Kidney (tissue), 14 donors: ENCODE results near the gene HS2ST1. TPM values are rescaled to one million over a fixed set of nuclear protein-coding genes. Genes with fewer than 3 reads are reported as not detected.
"Not testable (repeated sequence)": the region's sequence is repeated elsewhere in the genome, so short reads cannot be mapped to it uniquely, and the experiment has no call there.

Experiments
- DNase-seq, 5 donors: peaks; one replicate each; pipeline ENCODE4 v3.0.0-alpha.2; 2013 to 2020
- FAIRE-seq: peaks from 2 replicates; lab custom pipeline; 2012; peaks lifted over from hg19 to GRCh38; lab: Jason Lieb, UNC
- H3K27ac ChIP-seq, 2 donors: one replicate each; pipeline ENCODE4 v1.7.0; 2013; ENCODE audit warnings: low read depth in 2 of 2, low read length in 2 of 2, inconsistent platforms in 1 of 2
- H3K27me3 ChIP-seq: one replicate; pipeline ENCODE4 v1.7.1; 2013; ENCODE audit warnings: low read length, inconsistent platforms; ENCODE audit not compliant: control insufficient read depth, insufficient read depth
- H3K36me3 ChIP-seq, 3 donors: one replicate each; pipeline versions ENCODE4 v1.7.0 to v1.7.1; 2013; ENCODE audit warnings: low read length in 3 of 3, control low read depth in 1 of 3, inconsistent platforms in 1 of 3; ENCODE audit not compliant: insufficient read depth in 3 of 3, control insufficient read depth in 2 of 3
- H3K4me1 ChIP-seq, 3 donors: one replicate each; pipeline versions ENCODE4 v1.7.0 to v1.7.1; 2013; ENCODE audit warnings: low read length in 3 of 3, inconsistent platforms in 1 of 3, low read depth in 1 of 3; ENCODE audit not compliant: control insufficient read depth in 2 of 3, insufficient read depth in 2 of 3
- H3K4me3 ChIP-seq, 3 donors: one replicate each; pipeline versions ENCODE4 v1.7.0 to v1.8.1; 2013; ENCODE audit warnings: low read length in 3 of 3, control low read depth in 1 of 3, inconsistent platforms in 1 of 3
- H3K9ac ChIP-seq, 3 donors: one replicate each; pipeline versions ENCODE4 v1.7.0 to v1.7.1; 2013; ENCODE audit warnings: low read length in 3 of 3, control low read depth in 1 of 3, inconsistent platforms in 1 of 3
- H3K9me3 ChIP-seq, 3 donors: one replicate each; pipeline versions ENCODE4 v1.7.0 to v1.7.1; 2013; ENCODE audit warnings: low read length in 3 of 3, control low read depth in 1 of 3, inconsistent platforms in 1 of 3; ENCODE audit not compliant: control insufficient read depth in 2 of 3, insufficient read depth in 1 of 3
- CTCF ChIP-seq: IDR thresholded peaks from 3 replicates; pipeline ENCODE4 v1.5.1; 2012; ENCODE audit warnings: mild to moderate bottlenecking, moderate library complexity, borderline replicate concordance; ENCODE audit not compliant: insufficient read depth; ENCODE audit errors: extremely low read depth
- intact Hi-C: fragments of 100-400 bp; cut with DNase I; formaldehyde crosslinking; loops from one replicate; pipeline ENCODE4 v1.11.1; 2022
- polyA plus RNA-seq: library from polyadenylated mRNA; stranded (reverse); fragments of 350-450 nt; fragmentation: Illumina TruSeq; extraction: RNeasy Lipid Tissue Mini Kit (QIAGEN cat#74804); gene quantifications from one replicate; pipeline ENCODE4 v1.2.3, GENCODE V29; 2014; ENCODE audit warnings: low read depth, low replicate concordance; ENCODE audit not compliant: insufficient read depth
- total RNA-seq: library from RNA; stranded (reverse); fragmentation: NEBNext Ultra II Directional; extraction: Animal tissue kit (Norgen Biotek cat#: 25700); gene quantifications from one replicate; pipeline ENCODE4 v1.2.1, GENCODE V29; 2021
- donor health status: control.
- donor health status: control.
- donor health status: control.
- donor health status: control.
- donor health status: control.
- donor health status: DM: yes; HTN: yes; CAD: no.
- donor health status: Normal renal cell carcinoma (clear cell type).

HS2ST1 gene
- total and polyA plus RNA-seq, 2 donors from 2014 or later: 10.3 to 27.1 TPM

GRCh38 chr1:86960548-86960947 lies 46.1 kb downstream of the HS2ST1 start:
- Histone ChIP-seq H3K4me1 (no peaks in the 10 kb centered on the region), H3K9ac (no peak overlapping the region), H3K27me3 (no peaks in the 10 kb centered on the region), H3K27ac (no peak overlapping the region), H3K4me3 (no peak overlapping the region), H3K9me3 (no peaks in the 10 kb centered on the region), H3K36me3 (no peaks in the 10 kb centered on the region)
- intact Hi-C loops: no loop called here
- FAIRE-seq: no peak
- DNase-seq: no peak
- no peak for TF ChIP-seq CTCF

GRCh38 chr1:86963841-86964240 lies 49.4 kb downstream of the HS2ST1 start:
- H3K9ac ChIP-seq, H3K36me3 ChIP-seq, intact Hi-C loops, H3K9me3 ChIP-seq, H3K27ac ChIP-seq, H3K27me3 ChIP-seq, H3K4me3 ChIP-seq, H3K4me1 ChIP-seq, FAIRE-seq, DNase-seq: not testable (repeated sequence)

- Histone ChIP-seq H3K27me3 (no peaks in the 10 kb centered on the region), H3K36me3 (no peaks in the 10 kb centered on the region), H3K9ac (no peak overlapping the region), H3K9me3 (no peaks in the 10 kb centered on the region), H3K27ac (no peak overlapping the region), H3K4me1 (no peaks in the 10 kb centered on the region), H3K4me3 (no peak overlapping the region)
- intact Hi-C loops: no loop called here
- FAIRE-seq (no peak), DNase-seq (peak in 2 of 5 donors; percentile 27 to 56)
- TF ChIP-seq CTCF: peak; percentile 60
Observed at GRCh38 chr1:86965012-86965826, 50.8 kb downstream of the HS2ST1 start.

GRCh38 chr1:86965827-86966182 lies 51.4 kb downstream of the HS2ST1 start:
- intact Hi-C loops: no loop called here
- Histone ChIP-seq H3K9me3 (no peaks in the 10 kb centered on the region), H3K4me3 (no peak overlapping the region), H3K9ac (no peak overlapping the region), H3K27me3 (no peaks in the 10 kb centered on the region), H3K4me1 (no peaks in the 10 kb centered on the region), H3K36me3 (no peaks in the 10 kb centered on the region), H3K27ac (no peak overlapping the region)
- no peak for FAIRE-seq
- TF ChIP-seq CTCF: no peak
- DNase-seq: no peak
